ENCODE measurements around the gene LINGO1.

- TF ChIP-seq CTCF (conservative IDR thresholded peaks at IDR 0.05; ENCODE audit: low read length) (no peak), EZH2phosphoT487 (IDR thresholded peaks at IDR 0.05; ENCODE audit: borderline replicate concordance, low read depth, low read length) (no peak)
Measured at GRCh38 chr15:77564341-77564740, 68.4 kb downstream of the LINGO1 start.
